SKM-1 (cell line): ENCODE data around the gene COMP.

Experiments used
- DNase-seq: peaks from one replicate; lab custom pipeline; 2025; ENCODE audit not compliant: unreplicated experiment; lab: John Stamatoyannopoulos, UW

COMP gene

GRCh38 chr19:18770663-18771327 lies 20.3 kb downstream of the COMP start:
- DNase-seq = no peak

- no peak for DNase-seq
Measured at GRCh38 chr19:18769989-18770528, 21.0 kb downstream of the COMP start.

GRCh38 chr19:18768997-18769891 lies 21.9 kb downstream of the COMP start:
- no peak for DNase-seq

GRCh38 chr19:18768046-18768771 lies 22.9 kb downstream of the COMP start:
- DNase-seq = no peak

- no peak for DNase-seq
Measured at GRCh38 chr19:18765224-18765623, 25.9 kb downstream of the COMP start.

- DNase-seq = no peak
Measured at GRCh38 chr19:18764591-18765051, 26.5 kb downstream of the COMP start.

GRCh38 chr19:18763674-18764590 lies 27.2 kb downstream of the COMP start:
- DNase-seq = no peak

GRCh38 chr19:18762125-18763023 lies 28.7 kb downstream of the COMP start:
- DNase-seq = no peak

- DNase-seq = no peak
Measured at GRCh38 chr19:18761531-18762110, 29.5 kb downstream of the COMP start.

GRCh38 chr19:18760440-18761383 lies 30.4 kb downstream of the COMP start:
- no peak for DNase-seq

- DNase-seq = no peak
Measured at GRCh38 chr19:18759995-18760426, 31.1 kb downstream of the COMP start.

GRCh38 chr19:18759304-18759994 lies 31.7 kb downstream of the COMP start:
- DNase-seq = no peak

GRCh38 chr19:18756896-18757295 lies 34.2 kb downstream of the COMP start:
- DNase-seq = no peak

- no peak for DNase-seq
Measured at GRCh38 chr19:18754501-18754900, 36.6 kb downstream of the COMP start.

- DNase-seq = no peak
Measured at GRCh38 chr19:18751571-18751970, 39.5 kb downstream of the COMP start.

- no peak for DNase-seq
Measured at GRCh38 chr19:18750295-18750970, 40.7 kb downstream of the COMP start.
